HG03565 (cell line): Measurements from ENCODE around the gene IZUMO1.
A peak's percentile ranks its signal among the peaks of the same experiment; 100 is the strongest.
"Not testable (repeated sequence)": the region's sequence is repeated elsewhere in the genome, so short reads cannot be mapped to it uniquely, and the experiment has no call there.

Experiments used
- ATAC-seq: cut with Tn5 transposase; IDR thresholded peaks from one replicate; pipeline ENCODE4 v1.9.1; 2021; ENCODE audit warnings: mild to moderate bottlenecking, moderate library complexity; ENCODE audit not compliant: unreplicated experiment

The IZUMO1 gene

GRCh38 chr19:48738557-48739403 lies 7.9 kb downstream of the IZUMO1 start:
- peak; percentile 76 for ATAC-seq

- ATAC-seq, result no peak
These were observed 9.2 kb downstream of the IZUMO1 start for GRCh38 chr19:48737360-48737998.

- ATAC-seq, result no peak
These were observed 11.6 kb downstream of the IZUMO1 start for GRCh38 chr19:48735031-48735615.

- no peak for ATAC-seq
These were observed 12.1 kb downstream of the IZUMO1 start for GRCh38 chr19:48734625-48735024.

GRCh38 chr19:48731452-48731851 lies 15.3 kb downstream of the IZUMO1 start:
- no peak for ATAC-seq

GRCh38 chr19:48728911-48729664 lies 17.6 kb downstream of the IZUMO1 start:
- no peak for ATAC-seq

- ATAC-seq, result no peak
These were observed 20.2 kb downstream of the IZUMO1 start for GRCh38 chr19:48726556-48726955.

GRCh38 chr19:48724796-48725753 lies 21.6 kb downstream of the IZUMO1 start:
- ATAC-seq, result no peak

GRCh38 chr19:48722196-48722708 lies 24.5 kb downstream of the IZUMO1 start:
- ATAC-seq, result no peak

- ATAC-seq, result peak; percentile 82
These were observed 26.0 kb downstream of the IZUMO1 start for GRCh38 chr19:48720613-48721296.

DNA sequence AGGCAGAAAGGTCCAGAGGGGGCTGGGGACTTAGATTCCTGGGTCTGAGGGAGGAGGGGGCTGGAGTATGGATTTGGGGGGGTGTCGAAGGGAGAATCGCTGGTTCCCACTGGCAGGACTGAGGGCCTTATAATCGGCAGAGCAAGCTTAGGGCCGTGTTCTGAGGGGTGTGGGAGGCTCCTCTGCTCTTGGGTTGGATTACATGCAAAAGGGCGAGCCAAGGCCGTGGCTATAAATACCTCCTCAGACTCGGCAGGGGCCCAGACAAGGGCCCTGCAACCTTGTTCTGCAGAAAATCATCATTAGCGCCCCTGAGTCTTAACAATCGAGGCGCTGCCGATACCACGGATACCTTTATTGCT lies 26.5 kb downstream of the IZUMO1 start:
- ATAC-seq, result no peak

DNA sequence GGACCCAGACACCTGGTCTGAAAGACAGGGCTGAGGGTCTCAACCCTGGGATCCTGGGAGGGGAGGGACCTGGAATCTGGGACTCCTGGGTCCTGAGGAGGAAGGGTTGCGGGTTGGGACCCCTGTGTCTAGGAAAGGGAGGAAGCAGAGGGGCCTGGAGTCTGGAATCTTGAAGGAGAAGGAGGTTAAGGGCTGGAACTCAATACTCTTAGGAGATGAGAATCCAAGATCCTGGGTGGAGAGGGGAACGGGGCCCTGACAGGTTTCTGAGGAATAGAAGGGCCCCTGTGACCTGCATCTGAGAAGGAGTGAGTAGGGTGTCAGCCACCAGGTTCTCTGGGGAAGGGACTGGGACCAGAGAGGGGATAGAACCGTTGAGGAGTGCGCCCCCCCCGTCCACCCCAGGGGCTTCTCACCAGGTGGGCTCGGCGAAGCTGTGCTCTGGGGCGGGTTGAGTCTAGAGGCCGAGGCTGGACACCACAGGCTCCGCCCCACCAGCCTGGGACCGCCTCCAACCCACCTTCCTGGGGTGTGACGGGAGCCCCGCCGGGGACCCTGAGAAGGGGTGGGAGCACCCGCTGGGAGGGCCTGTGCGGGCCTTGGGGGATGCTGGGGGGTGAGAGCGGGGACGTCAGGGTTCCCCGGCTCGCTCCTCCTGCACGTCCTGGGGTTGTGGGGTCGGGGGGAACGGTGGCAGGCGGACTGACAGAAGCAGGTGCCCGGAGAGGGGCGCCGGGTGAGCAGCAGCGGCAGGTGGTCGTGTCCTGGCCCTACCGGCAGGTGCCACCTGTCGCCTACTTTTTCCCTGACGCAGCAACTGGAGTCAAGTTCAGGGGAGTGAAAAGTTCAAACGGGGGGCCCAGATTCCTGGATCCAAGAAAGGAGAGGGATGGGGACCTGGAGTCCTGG lies 27.2 kb downstream of the IZUMO1 start, which contains the start of gene MAMSTR:
MAMSTR (minus strand) TSS at position 463 of the 909 bp plus-strand sequence. CDS start 694 bp downstream, outside the sequence.
- ATAC-seq, result no peak

- ATAC-seq, result no peak
These were observed 27.9 kb downstream of the IZUMO1 start for GRCh38 chr19:48718711-48719231.

GRCh38 chr19:48718106-48718505 lies 28.6 kb downstream of the IZUMO1 start:
- not testable (repeated sequence) for ATAC-seq

- no peak for ATAC-seq
These were observed 30.0 kb downstream of the IZUMO1 start for GRCh38 chr19:48716562-48717291.

- no peak for ATAC-seq
These were observed 31.0 kb downstream of the IZUMO1 start for GRCh38 chr19:48715681-48716171.
